ENCODE data around the gene NPTXR. TPM values are rescaled to one million over a fixed set of nuclear protein-coding genes. Genes with fewer than 3 reads are reported as not detected.

Gene NPTXR
- total RNA-seq, 2 experiments from 2014 or later = 0.08 TPM; not detected in 1

GRCh38 chr22:38861927-38862326 is 18.1 kb upstream of the NPTXR start:
- Histone ChIP-seq H4K20me1 (ENCODE audit: insufficient read depth, low read length) (0 out of 2 replicates have a peak, but pooled peaks cover 5% of the 10 kb centered on the region), H3K4me3 (ENCODE audit: low read depth, low read length, poor library complexity, severe bottlenecking) (no peak overlapping the region), H3K4me1 (ENCODE audit: insufficient read depth, low read length, poor library complexity, severe bottlenecking) (no peaks in the 10 kb centered on the region), H3K9me2 (ENCODE audit: insufficient read depth, low read length) (no peaks in the 10 kb centered on the region), H3K36me3 (ENCODE audit: insufficient read depth, low read length) (peaks cover 35% of the 10 kb centered on the region), H3K27ac (ENCODE audit: low read depth, low read length, poor library complexity, severe bottlenecking) (no peak overlapping the region), H3K9me3 (ENCODE audit: low read length) (no peaks in the 10 kb centered on the region), H2AFZ (ENCODE audit: low read length) (no peak overlapping the region), H3K79me2 (ENCODE audit: insufficient read depth, low read depth, low read length) (no peaks in the 10 kb centered on the region), H3K4me2 (ENCODE audit: low read length) (no peak overlapping the region)
- TF ChIP-seq CTCF (conservative IDR thresholded peaks at IDR 0.05; ENCODE audit: low read length) (no peak), EZH2phosphoT487 (IDR thresholded peaks at IDR 0.05; ENCODE audit: borderline replicate concordance, low read depth, low read length) (no peak)
- ChIA-PET POLR2A (no interaction called here), CTCF (ENCODE audit: unreplicated experiment) (no interaction called here)
- intact Hi-C loops (cut with micrococcal nuclease; ENCODE audit: unreplicated experiment) = no loop called here
- TSS peak; percentile 49 for BruUV-seq (replicated peaks)
- DNase-seq (ENCODE audit: low spot score) = no peak

- Histone ChIP-seq H4K20me1 (ENCODE audit: insufficient read depth, low read length) (0 out of 2 replicates have a peak, but pooled peaks cover 5% of the 10 kb centered on the region), H3K79me2 (ENCODE audit: insufficient read depth, low read depth, low read length) (no peaks in the 10 kb centered on the region), H3K9me2 (ENCODE audit: insufficient read depth, low read length) (no peaks in the 10 kb centered on the region), H3K9me3 (ENCODE audit: low read length) (no peaks in the 10 kb centered on the region), H3K4me2 (ENCODE audit: low read length) (no peak overlapping the region), H3K4me1 (ENCODE audit: insufficient read depth, low read length, poor library complexity, severe bottlenecking) (no peaks in the 10 kb centered on the region), H2AFZ (ENCODE audit: low read length) (no peak overlapping the region), H3K36me3 (ENCODE audit: insufficient read depth, low read length) (peaks cover 29% of the 10 kb centered on the region), H3K4me3 (ENCODE audit: low read depth, low read length, poor library complexity, severe bottlenecking) (no peak overlapping the region), H3K27ac (ENCODE audit: low read depth, low read length, poor library complexity, severe bottlenecking) (no peak overlapping the region)
- intact Hi-C loops (cut with micrococcal nuclease; ENCODE audit: unreplicated experiment) = no loop called here
- CTCF ChIA-PET (ENCODE audit: unreplicated experiment) = no interaction called here
- no peak for TF ChIP-seq EZH2phosphoT487 (IDR thresholded peaks at IDR 0.05; ENCODE audit: borderline replicate concordance, low read depth, low read length)
- TF ChIP-seq CTCF (conservative IDR thresholded peaks at IDR 0.05; ENCODE audit: low read length) = peak; percentile 23; the same call in 1 of the 2 replicates
- DNase-seq (ENCODE audit: low spot score) = no peak
- POLR2A ChIA-PET = no interaction called here
- no TSS peak for BruUV-seq (replicated peaks)
Measured at GRCh38 chr22:38861170-38861876, 17.5 kb upstream of the NPTXR start.

All from OCI-LY7 (cell line).